Amniotic stem cell (primary cell): ENCODE data around the gene FANCI.

Experiments
- DNase-seq: peaks from one replicate; lab custom pipeline; 2025; lab: John Stamatoyannopoulos, UW

The FANCI gene

DNA sequence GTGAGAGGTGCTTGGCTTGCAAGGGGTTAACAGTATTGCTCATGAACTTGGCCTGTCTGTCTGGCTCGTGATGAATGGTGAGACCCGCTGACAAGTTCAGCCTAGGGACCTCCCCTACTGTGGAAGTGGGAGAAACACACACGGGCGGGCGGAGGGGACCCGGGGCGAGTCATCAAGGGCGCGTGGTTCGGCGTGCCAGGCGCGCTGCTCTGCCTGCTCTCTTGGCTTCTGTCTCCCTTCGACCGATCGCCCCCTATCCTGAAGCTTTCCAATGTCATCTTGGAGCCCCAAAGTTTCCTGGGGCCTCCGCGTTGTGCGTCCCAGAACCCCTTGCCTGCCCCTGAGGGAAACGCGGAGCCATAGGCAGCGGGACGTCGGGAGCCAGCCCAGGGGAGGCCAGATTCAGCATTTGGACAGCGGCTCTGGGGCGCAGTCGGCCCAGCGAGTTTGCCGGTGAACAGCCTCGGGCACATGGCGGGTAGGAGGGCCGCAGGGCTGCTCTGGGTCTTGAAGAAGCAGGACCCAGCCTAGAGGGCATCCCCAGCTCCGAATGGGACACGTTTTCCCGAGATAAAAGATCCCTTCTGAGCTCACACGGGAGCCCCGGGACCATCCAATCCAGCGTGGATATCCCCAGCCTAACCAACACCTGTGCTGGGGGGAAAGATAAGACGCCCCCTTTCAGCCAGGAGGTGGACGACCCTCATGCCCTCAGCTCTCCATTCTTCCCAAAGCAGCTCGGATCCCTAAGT, 117.8 kb downstream of the FANCI start:
- DNase-seq, result peak; percentile 19

DNA sequence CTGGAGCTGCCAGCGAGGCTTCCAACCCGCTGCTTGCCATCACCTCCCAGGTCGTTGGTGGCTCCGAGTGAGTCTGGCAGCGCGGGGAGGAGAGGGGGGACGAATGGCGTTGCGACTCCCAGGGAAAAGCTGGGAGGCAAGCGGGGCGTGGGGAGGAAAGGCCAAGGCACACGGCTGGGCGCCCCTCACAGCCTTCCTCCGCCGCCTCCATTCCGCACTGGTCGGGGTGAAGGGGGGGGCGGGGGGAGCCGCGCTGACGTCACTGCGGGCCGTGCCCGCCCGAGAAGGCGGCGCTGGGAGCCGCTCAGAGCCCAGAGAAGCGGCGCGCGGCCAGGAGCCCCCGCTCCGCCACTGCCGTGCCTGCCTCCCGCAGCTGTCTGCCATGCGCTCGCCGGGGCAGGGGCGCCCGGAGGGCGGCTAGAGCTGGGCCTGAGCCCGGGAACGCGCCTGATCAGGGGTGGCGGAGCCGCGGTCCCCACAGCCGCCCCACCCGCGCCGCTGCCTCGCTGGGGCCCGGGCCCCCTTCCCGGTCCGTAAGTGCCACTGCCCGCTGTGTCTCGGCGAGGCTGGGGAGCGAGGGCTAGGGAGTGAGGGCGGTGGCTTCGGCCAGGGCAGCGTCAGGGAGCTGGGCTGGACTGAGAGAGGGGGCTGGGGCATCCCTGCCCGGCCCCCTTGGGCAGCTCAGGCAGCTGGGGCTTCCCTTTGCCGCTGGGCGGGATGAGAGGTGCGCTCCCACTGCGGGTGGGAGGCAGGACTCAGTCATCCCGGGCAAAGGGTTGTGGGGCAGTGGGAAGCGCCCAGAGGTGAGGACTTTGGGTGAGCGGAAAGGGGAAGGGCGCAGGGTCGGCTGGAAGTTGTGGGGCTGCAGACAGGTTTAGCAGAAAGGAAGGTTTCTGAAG, 118.7 kb downstream of the FANCI start:
- DNase-seq, result no peak

- DNase-seq, result no peak
These were observed 119.4 kb downstream of the FANCI start for GRCh38 chr15:89363133-89363532.

DNA sequence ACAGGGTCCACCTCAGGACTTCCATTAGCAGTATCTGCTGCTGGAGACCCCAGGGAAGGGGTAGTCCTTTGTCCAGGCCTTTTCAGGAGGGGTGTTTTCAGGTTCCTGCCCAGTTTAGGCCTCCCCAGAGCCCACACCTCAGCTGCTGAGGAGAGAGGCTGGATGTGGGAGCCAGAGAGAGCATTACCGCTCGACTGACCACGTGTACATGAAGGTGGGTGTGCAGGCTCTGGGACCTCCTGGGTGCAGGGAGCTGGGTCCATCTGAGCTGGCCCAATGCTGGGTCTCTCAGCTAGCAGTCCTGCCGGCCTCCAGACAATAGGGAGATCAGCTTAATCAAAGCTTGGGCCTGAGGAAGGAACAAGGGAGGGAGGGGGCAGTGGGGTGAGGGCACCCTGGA, 120.0 kb downstream of the FANCI start:
- no peak for DNase-seq

- DNase-seq, result no peak
These were observed 120.6 kb downstream of the FANCI start for GRCh38 chr15:89364341-89364740.

- DNase-seq, result no peak
These were observed 121.1 kb downstream of the FANCI start for GRCh38 chr15:89364741-89365450.

DNA sequence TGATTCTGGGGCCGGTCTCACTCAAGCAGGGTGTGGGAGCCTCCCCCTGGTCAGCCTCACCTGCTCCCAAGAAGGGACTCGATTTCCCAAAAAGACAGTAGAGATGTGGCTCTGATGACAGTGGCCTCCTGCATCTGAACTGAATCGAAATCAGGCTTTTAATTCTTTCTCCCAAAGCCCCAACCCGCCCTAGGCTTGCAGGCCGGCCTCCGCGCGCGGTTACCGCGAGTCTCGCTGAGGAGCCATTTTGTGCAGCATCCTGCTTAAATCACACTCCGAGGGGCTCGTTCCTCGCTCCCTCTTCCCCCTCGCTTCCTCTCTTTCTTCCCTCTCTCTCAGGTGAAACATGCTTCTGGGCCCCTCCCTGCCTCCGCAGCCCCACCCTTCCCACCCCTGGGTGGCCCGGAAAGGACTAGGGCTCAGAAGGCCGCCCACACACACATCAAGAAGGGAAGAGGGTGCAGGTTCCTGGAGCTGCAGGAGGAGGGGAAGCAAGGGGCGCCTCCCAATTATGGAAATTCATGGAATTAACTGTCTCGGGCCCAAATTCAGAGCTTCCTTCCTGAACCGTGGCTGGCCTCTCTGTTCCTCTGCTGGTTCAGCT, 121.8 kb downstream of the FANCI start:
- no peak for DNase-seq
